Measurements from ENCODE around the gene FGF12.
"Not testable (repeated sequence)": the region's sequence is repeated elsewhere in the genome, so short reads cannot be mapped to it uniquely, and the experiment has no call there.

Gene FGF12

GRCh38 chr3:192727032-192727847, at the start of gene FGF12:
Gene FGF12, minus strand, starts transcription at chr3:192727541.
- TF ChIP-seq CTCF (IDR thresholded peaks at IDR 0.05), result no peak
- DNase-seq (ENCODE audit: low spot score), result peak; percentile 69

GRCh38 chr3:192774341-192774740, 47.0 kb upstream of the FGF12 start:
- not testable (repeated sequence) for H3K4me3 ChIP-seq; DNase-seq (ENCODE audit: low spot score); H3K27ac ChIP-seq

More at GRCh38 chr3:192727032-192727847, at the start of gene FGF12:
- Histone ChIP-seq H3K27ac (no peak within 1 kb of the TSS), H3K4me3 (peak within 1 kb of the TSS; percentile 64)

GRCh38 chr3:192772240-192772894, 45.0 kb upstream of the FGF12 start:
- Histone ChIP-seq H3K4me3 (no peak overlapping the region), H3K27ac (no peak overlapping the region)
- no peak for DNase-seq (ENCODE audit: low spot score)
- no peak for TF ChIP-seq CTCF (IDR thresholded peaks at IDR 0.05)

GRCh38 chr3:192758654-192759053, 31.3 kb upstream of the FGF12 start:
- DNase-seq (ENCODE audit: low spot score), result no peak
- no peak for TF ChIP-seq CTCF (IDR thresholded peaks at IDR 0.05)

GRCh38 chr3:192751148-192751547, 23.8 kb upstream of the FGF12 start:
- DNase-seq (ENCODE audit: low spot score), result no peak
- H3K27ac ChIP-seq, result no peak overlapping the region
- no peak for TF ChIP-seq CTCF (IDR thresholded peaks at IDR 0.05)
- H3K4me3 ChIP-seq, result no peak overlapping the region

More at GRCh38 chr3:192758654-192759053, 31.3 kb upstream of the FGF12 start:
- no peak overlapping the region for H3K27ac ChIP-seq
- no peak overlapping the region for H3K4me3 ChIP-seq

- Histone ChIP-seq H3K27ac (no peak overlapping the region), H3K4me3 (no peak overlapping the region)
- no peak for DNase-seq (ENCODE audit: low spot score)
- no peak for TF ChIP-seq CTCF (IDR thresholded peaks at IDR 0.05)
Measured at GRCh38 chr3:192750201-192750600, 22.9 kb upstream of the FGF12 start.

GRCh38 chr3:192747746-192748145, 20.4 kb upstream of the FGF12 start:
- TF ChIP-seq CTCF (IDR thresholded peaks at IDR 0.05), result no peak
- no peak for DNase-seq (ENCODE audit: low spot score)
- Histone ChIP-seq H3K27ac (no peak overlapping the region), H3K4me3 (no peak overlapping the region)
